HFFc6 (cell line): ENCODE results near the gene ITIH4. TPM values are rescaled to one million over a fixed set of nuclear protein-coding genes. Genes with fewer than 3 reads are reported as not detected.
A peak's percentile ranks its signal among the peaks of the same experiment; 100 is the strongest.

Experiments used
- DNase-seq: peaks from one replicate; pipeline ENCODE4 v3.0.0-alpha.2; 2018
- H3K27ac Mint-ChIP-seq: 2 replicates; pipeline ENCODE4 v1.8.0; 2020; ENCODE audit warnings: mild to moderate bottlenecking, mixed read lengths
- H3K27me3 Mint-ChIP-seq: 2 replicates; pipeline ENCODE4 v1.8.0; 2021; ENCODE audit warnings: mild to moderate bottlenecking, moderate library complexity, mixed read lengths; ENCODE audit not compliant: insufficient read depth
- H3K36me3 Mint-ChIP-seq: 2 replicates; pipeline ENCODE4 v1.8.0; 2021; ENCODE audit warnings: low read depth, mixed read lengths
- H3K4me1 Mint-ChIP-seq: 2 replicates; pipeline ENCODE4 v1.8.0; 2020; ENCODE audit warnings: low read depth, mixed read lengths
- H3K4me3 Mint-ChIP-seq: 2 replicates; pipeline ENCODE4 v1.8.0; 2020; ENCODE audit warnings: mild to moderate bottlenecking, moderate library complexity, mixed read lengths
- H3K9me3 Mint-ChIP-seq: 2 replicates; pipeline ENCODE4 v1.8.0; 2020; ENCODE audit warnings: mild to moderate bottlenecking, mixed read lengths
- CTCF ChIP-seq: fragments of 200-600 bp; sonication (generic); IDR thresholded peaks from 2 replicates; pipeline ENCODE4 v1.5.0; 2021; ENCODE audit warnings: antibody characterized with exemption, mild to moderate bottlenecking
- total RNA-seq, 6 experiments: library from RNA; stranded (reverse); fragmentation: NEBNext Ultra II Directional; extraction: Animal tissue kit (Norgen Biotek cat#: 25700); gene quantifications; 2 replicates in 1 of 6; 3 replicates in 5 of 6; pipeline ENCODE4 v1.2.3, GENCODE V29; 2021

The ITIH4 gene
- total RNA-seq, 6 experiments from 2014 or later: 0.55 to 2.4 (median 0.79) TPM

- no peak overlapping the region for H3K4me3 Mint-ChIP-seq
- no peaks in the 10 kb centered on the region for H3K9me3 Mint-ChIP-seq
- DNase-seq: peak; percentile 10
- peaks cover 14% of the 10 kb centered on the region for H3K27me3 Mint-ChIP-seq
- no peak overlapping the region for H3K27ac Mint-ChIP-seq
- TF ChIP-seq CTCF: no peak
- peaks cover 22% of the 10 kb centered on the region for H3K4me1 Mint-ChIP-seq
- H3K36me3 Mint-ChIP-seq: no peaks in the 10 kb centered on the region
Observed at GRCh38 chr3:52827441-52827840, 3.0 kb downstream of the ITIH4 start.

GRCh38 chr3:52824037-52824436 is 6.4 kb downstream of the ITIH4 start:
- Mint-ChIP-seq H3K9me3 (no peaks in the 10 kb centered on the region), H3K27me3 (peaks cover 13% of the 10 kb centered on the region), H3K36me3 (no peaks in the 10 kb centered on the region), H3K27ac (no peak overlapping the region), H3K4me1 (peaks cover 5% of the 10 kb centered on the region), H3K4me3 (no peak overlapping the region)
- no peak for TF ChIP-seq CTCF
- no peak for DNase-seq

DNA sequence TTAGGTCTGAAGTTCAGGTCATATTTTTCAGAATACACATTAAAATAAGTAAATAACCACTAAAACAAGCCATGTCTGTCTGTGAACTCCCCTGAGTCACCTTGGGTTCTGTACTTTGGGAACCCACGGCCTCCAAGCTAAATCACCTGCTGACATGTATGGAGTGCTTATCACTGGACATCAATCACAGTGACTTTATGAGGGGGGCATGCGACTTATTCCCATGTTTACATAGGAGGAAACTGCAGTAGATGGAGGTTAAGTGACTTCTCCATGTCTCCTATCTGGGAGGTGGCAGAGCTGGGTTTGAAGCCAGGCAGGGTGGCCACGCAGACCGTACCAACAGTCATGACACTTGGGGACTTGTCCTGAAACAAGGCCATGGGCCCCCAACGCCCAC is 8.1 kb downstream of the ITIH4 start:
- Mint-ChIP-seq H3K9me3 (no peaks in the 10 kb centered on the region), H3K4me3 (no peak overlapping the region), H3K36me3 (no peaks in the 10 kb centered on the region), H3K27ac (no peak overlapping the region), H3K27me3 (peaks cover 11% of the 10 kb centered on the region), H3K4me1 (peaks cover 3% of the 10 kb centered on the region)
- no peak for TF ChIP-seq CTCF
- DNase-seq: no peak

DNA sequence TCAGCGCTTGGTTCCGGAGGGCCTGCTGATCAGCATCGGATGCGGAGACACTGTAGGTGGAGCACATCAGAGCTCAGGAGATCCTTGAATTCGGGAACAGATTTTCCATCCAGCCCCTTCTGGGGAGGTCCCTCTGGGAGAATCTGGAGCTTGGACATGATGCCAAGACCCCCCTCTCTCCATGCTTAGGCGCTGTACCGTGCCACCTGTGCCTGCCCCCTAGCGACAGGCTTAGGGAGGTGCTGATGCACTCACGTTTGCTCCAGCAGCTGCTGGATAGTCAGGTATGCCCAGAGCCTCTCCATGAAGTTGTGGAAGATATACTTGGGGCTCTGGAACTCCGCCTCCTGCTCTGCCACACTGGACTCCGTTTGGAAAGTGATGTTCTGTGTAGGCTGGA is 9.7 kb downstream of the ITIH4 start:
- Mint-ChIP-seq H3K9me3 (no peaks in the 10 kb centered on the region), H3K27ac (no peak overlapping the region), H3K4me1 (no peaks in the 10 kb centered on the region), H3K27me3 (peaks cover 4% of the 10 kb centered on the region; the same call in 1 of the 2 replicates), H3K36me3 (no peaks in the 10 kb centered on the region), H3K4me3 (no peak overlapping the region)
- peak; percentile 82 for TF ChIP-seq CTCF
- no peak for DNase-seq

GRCh38 chr3:52819936-52820335 is 10.5 kb downstream of the ITIH4 start:
- DNase-seq: no peak
- no peak overlapping the region for H3K4me3 Mint-ChIP-seq
- no peak overlapping the region for H3K27ac Mint-ChIP-seq
- peaks cover 5% of the 10 kb centered on the region; the same call in 1 of the 2 replicates for H3K27me3 Mint-ChIP-seq
- H3K9me3 Mint-ChIP-seq: no peaks in the 10 kb centered on the region
- H3K4me1 Mint-ChIP-seq: no peaks in the 10 kb centered on the region
- H3K36me3 Mint-ChIP-seq: no peaks in the 10 kb centered on the region
- no peak for TF ChIP-seq CTCF

DNA sequence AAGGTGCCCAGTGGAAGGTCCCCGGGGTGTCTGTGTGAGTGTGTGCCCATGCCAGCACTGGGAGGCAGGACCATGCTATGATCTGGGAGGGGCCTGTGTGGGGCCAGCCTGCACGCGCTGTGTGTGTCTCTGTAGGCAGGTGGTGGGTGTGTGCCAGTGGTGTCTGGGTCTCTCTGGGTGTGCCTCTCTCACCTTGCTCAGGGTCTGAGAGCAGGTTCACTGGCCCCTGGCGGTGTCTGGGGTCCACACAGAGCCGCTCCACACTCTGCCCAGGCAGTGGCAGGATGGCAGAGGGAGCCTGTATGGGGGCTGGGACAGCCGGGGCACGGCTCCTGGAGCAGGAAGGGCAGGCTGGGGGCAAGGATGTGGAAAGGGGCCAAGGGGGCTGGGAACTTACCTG is 12.6 kb downstream of the ITIH4 start:
- TF ChIP-seq CTCF: no peak
- Mint-ChIP-seq H3K4me1 (no peaks in the 10 kb centered on the region), H3K36me3 (no peaks in the 10 kb centered on the region), H3K9me3 (no peaks in the 10 kb centered on the region), H3K27me3 (peaks cover 8% of the 10 kb centered on the region; the same call in 1 of the 2 replicates), H3K27ac (no peak overlapping the region), H3K4me3 (no peak overlapping the region)
- no peak for DNase-seq
